ENCODE measurements around the gene ADAMTSL4.
"Not testable (repeated sequence)": the region's sequence is repeated elsewhere in the genome, so short reads cannot be mapped to it uniquely, and the experiment has no call there.

ADAMTSL4 gene

GRCh38 chr1:150568594-150568966 lies 19.4 kb downstream of the ADAMTSL4 start:
- no peak for DNase-seq

DNA sequence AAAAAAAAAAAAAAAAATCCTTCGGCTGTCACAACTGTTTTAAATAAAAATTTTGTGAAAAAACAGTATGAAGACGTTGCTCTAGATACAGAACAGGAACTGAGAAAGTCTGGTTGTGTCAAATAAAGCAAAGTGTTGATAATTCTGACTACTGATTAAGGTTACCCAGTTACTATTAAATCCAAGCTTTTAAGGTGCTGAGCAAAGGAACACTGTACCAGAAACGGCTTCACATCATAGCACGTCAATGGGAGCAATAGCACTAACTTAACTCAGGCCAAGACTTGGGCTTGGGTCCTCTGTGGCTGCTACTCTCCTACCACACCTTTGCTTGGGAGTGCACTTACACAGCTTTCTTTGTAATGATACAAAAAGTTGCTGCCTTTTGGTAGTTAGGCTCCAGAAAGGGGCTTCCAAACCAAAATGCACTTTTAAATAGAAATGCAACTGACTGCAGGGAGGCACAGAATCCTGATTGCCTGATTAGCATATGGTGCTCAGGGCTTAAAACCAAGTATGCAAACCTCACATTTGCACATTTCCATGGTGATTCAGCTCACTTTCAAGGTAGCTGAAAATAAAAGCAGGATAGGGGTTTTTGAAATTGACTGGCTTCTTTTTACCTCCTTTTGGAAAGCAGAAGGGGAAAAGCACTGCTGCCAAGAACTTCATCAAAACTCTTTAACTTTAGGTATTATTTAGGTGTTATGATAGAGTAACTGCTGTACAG lies 23.9 kb downstream of the ADAMTSL4 start:
- no peak for DNase-seq

DNA sequence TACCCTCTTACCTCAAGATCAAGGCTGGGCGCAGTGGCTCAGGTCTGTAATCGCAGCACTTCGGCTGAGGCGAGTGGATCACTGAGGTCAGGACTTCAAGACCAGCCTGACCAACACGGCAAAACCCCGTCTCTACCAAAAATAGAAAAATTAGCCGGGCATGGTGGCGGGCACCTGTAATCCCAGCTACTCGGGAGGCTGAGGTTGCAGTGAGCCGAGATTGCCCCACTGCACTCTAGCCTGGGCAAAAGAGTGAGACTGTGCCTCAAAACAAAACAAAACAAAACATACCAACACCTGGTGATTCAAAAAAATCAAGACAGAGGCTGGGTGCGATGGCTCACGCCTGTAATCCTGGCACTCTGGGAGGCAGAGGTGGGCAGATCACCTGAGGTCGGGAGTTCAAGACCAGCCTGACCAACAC lies 24.5 kb downstream of the ADAMTSL4 start:
- not testable (repeated sequence) for DNase-seq

- DNase-seq = no peak
Measured at GRCh38 chr1:150574260-150575071, 25.3 kb downstream of the ADAMTSL4 start.

DNA sequence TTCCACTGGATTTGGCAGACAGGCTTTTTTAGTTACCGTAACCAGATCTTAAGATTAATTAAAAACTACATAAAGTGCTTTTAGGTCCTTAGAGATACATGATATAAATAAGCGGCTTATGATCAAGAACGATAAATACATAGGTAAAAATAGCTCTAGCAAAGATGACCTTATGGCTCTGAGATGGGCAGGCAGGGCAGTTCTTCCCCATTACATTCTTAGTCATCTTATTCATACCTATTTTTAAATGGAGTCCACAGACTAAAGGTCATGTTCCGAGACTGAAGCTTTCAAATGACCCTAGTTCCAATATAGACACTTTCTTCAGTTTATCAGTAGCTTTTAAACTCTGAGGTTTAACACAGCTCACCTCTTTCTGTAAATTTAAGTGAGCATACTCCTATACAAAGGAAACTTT lies 25.9 kb downstream of the ADAMTSL4 start:
- DNase-seq = no peak

GRCh38 chr1:150575518-150576366 lies 26.5 kb downstream of the ADAMTSL4 start:
- no peak for DNase-seq

GRCh38 chr1:150576367-150576711 lies 27.1 kb downstream of the ADAMTSL4 start:
- DNase-seq = no peak

DNA sequence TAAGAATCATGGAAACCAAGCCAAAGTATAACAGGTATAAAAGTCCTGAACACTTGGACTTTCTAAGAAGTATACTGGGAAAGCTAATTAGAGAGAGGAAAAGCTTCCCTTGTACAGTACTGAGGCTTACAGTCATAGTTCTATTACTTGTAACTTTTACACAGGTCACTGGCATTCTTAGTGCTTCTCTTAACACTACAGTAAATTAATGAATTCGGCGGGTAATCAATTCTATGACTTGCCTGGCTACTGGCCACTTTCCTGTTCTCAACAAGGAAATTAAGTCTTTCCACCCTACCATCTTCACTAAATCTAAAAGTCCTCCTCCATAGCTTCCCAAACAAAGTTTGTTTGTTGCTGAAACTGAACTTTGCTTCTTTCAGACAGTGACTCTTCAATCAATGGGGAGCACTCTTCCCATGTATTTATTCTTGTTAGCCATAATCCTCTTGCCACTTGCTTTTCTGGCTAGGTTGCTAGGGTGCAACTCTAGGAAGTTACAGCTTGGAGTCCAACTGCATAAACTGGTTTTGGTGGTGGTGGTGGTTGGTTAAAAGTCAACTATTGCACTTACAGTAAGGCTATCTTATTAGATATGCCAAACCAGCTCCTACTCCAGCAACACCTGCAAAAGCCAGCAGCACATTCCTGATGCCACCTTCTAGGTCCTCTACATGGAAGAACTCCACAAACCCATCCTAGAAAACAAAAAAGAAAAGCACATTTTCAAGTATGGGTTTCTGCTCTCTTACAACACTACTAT lies 27.8 kb downstream of the ADAMTSL4 start:
- no peak for DNase-seq

- DNase-seq = peak; percentile 38
Measured at GRCh38 chr1:150577557-150578271, 28.5 kb downstream of the ADAMTSL4 start.

DNA sequence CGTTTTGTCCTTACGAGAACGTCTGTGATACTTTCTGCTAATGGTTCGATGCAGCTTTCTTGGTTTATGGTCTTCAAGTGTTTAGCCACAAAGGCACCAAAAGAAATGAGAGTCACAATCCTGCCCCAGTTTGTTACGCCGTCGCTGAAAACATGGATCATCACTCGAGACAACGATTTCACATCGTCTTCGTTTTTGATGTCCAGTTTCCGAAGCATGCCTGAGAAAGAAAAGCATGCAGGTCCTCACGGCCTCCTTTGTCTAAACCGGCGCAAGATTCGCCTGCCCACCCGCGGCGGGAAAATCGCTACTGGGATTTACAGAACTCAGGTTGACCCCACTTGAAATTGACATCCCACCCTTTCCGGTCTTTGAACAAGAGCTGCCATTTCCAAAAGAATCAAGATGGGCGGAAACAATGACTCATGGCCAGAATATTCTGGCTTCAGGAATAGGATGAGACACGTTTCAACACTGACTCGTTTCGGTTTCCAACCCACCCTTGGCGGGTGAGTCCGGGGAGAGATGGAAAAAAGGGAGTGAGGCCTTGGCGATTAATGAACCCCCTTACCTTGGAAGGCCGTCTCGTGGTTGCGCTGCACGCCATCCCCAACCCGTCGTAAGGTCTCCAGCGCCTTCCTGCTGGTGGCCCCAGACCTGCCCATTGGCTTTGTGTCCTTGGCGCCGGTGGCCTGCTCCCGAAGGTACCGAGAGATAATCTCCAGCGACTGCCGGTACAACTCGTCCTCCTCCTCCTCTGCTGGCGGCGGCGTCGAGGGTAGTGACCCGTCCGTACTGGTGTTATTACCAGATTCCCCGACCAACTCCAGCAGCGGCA lies 29.3 kb downstream of the ADAMTSL4 start:
- DNase-seq = peak; percentile 38

GRCh38 chr1:150579110-150579944 lies 30.1 kb downstream of the ADAMTSL4 start, which contains the start of gene MCL1:
TSS of gene MCL1 (minus strand) at chr1:150579610. CDS start at chr1:150579530, 80 bp downstream.
- DNase-seq = peak; percentile 91

DNA sequence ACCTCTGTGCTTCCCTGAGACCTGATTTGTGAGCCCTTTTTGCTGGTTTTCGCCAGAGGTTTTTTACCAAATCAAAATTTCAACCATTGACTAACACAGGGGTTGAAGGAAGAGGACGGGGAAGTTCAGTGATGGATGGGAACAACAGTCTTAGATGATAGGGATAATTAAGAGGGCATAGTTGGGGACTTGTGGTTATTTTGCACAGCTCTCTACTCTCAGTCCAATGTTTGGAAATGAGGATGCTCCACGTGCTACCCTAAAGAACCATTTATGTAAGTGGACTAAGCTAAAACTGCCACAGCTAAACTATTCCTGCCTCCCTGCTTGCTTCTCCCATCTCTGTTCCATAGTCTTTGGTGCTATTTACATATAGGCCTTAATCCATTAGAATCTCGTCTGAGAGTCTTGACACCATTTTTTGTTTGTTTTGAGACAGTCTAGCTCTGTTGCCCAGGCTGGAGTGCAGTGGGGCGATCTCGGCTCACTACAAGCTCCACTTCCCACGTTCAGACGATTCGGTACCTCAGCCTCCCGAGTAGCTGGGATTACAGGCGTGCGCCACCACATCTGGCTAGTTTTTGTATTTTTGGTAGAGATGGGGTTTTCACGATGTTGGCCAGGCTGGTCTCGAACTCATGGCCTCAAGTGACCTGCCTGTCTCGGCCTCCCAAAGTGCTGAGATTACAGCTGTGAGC lies 30.9 kb downstream of the ADAMTSL4 start:
- no peak for DNase-seq

GRCh38 chr1:150580966-150581365 lies 31.8 kb downstream of the ADAMTSL4 start:
- DNase-seq = not testable (repeated sequence)

GRCh38 chr1:150581437-150581836 lies 32.2 kb downstream of the ADAMTSL4 start:
- DNase-seq = not testable (repeated sequence)

DNA sequence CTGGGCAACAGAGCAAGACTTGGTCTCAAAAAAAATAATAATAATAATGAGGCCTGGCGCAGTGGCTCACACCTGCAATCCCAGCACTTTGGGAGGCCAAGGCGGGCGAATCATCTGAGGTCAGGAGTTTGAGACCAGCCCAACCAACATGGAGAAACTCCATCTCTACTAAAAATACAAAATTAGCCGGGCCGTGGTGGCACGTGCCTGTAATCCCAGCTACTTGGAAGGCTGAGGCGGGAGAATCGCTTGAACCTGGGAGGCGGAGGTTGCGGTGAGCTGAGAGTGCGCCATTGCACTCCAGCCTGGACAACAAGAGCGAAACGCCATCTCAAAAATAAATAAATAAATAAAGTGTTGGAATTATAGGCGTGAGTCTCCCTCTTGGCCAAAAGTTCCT lies 32.8 kb downstream of the ADAMTSL4 start:
- DNase-seq = not testable (repeated sequence)

- no peak for DNase-seq
Measured at GRCh38 chr1:150582371-150582770, 33.2 kb downstream of the ADAMTSL4 start.

- DNase-seq = no peak
Measured at GRCh38 chr1:150596095-150596892, 47.1 kb downstream of the ADAMTSL4 start.

DNA sequence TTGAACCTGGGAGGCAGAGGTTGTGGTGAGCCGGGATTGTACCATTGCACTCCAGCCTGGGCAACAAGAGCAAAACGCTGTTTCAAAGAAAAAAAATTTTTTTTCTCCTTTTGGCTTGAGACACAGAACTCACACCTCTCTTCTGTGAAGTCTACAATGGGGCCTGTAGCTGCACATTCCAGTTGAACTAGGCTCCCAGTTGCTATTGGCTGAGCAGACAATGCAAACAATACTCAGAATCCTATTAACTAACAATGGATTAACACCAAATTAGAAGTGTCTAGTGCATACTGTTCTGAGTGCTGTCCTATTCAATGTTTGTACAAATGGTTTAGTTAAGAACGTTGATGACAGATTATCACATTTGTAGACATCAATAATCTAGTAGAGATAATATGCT lies 47.8 kb downstream of the ADAMTSL4 start:
- no peak for DNase-seq

All from DMS79 treated with DMSO at 0.1 percent for 48 hours (cell line).